H1 (cell line): Measurements from ENCODE around the gene NRIP2. TPM values are rescaled to one million over a fixed set of nuclear protein-coding genes. Genes with fewer than 3 reads are reported as not detected.

ENCODE experiments used
- ATF3 ChIP-seq: IDR thresholded peaks from 2 replicates; pipeline ENCODE4 v1.6.1; 2011; ENCODE audit warnings: low read depth, mild to moderate bottlenecking, low read length; ENCODE audit not compliant: insufficient read depth
- MAFK ChIP-seq: IDR thresholded peaks from 2 replicates; pipeline ENCODE4 v1.6.1; 2012; ENCODE audit warnings: low read depth, mild to moderate bottlenecking, improper control_type of control experiment, low read length
- PHF8 ChIP-seq: fragments of 200-600 bp; sonication (generic); conservative IDR thresholded peaks from 2 replicates; pipeline ENCODE4 v1.7.1; 2012; ENCODE audit warnings: low read depth, mild to moderate bottlenecking, inconsistent platforms, low read length, moderate library complexity
- SP2 ChIP-seq: IDR thresholded peaks from 2 replicates; pipeline ENCODE4 v1.6.1; 2012; ENCODE audit warnings: mild to moderate bottlenecking, low read length, inconsistent platforms
- polyA plus RNA-seq, 7 experiments: library from polyadenylated mRNA; depleted of rRNA in 3 of 7; stranded (reverse) in 5 of 7; unstranded in 2 of 7; fragments of >200 nt in 5 of 7; fragments of 200-250 nt in 2 of 7; gene quantifications; 1 replicate in 5 of 7; 2 replicates in 1 of 7; 4 replicates in 1 of 7; pipeline versions ENCODE4 v1.2.1 to v1.2.3, GENCODE V29; 2011 to 2013; ENCODE audit warnings: missing spikeins in 2 of 7, mixed read lengths in 2 of 7
- total RNA-seq: library from RNA; stranded (reverse); fragmentation: NEBNext Ultra II Directional; extraction: Animal tissue kit (Norgen Biotek cat#: 25700); gene quantifications from 2 replicates; pipeline ENCODE4 v1.2.1, GENCODE V29; 2021

Gene NRIP2
- total and polyA plus RNA-seq, 2 of the 8 experiments (the other 6 are each of a cell fraction or from before 2014, with no cell fraction given) = 0.06 TPM; not detected in 1

GRCh38 chr12:2833327-2833726, 1.5 kb downstream of the NRIP2 start (continued):
- no peak for TF ChIP-seq ATF3
- TF ChIP-seq SP2 = no peak
- TF ChIP-seq MAFK = no peak
- no peak for TF ChIP-seq PHF8
